Suppressor macrophage treated with lipopolysaccharide for 4 hours (primary cell): Measurements from ENCODE around the gene ASB2.

ENCODE experiments used
- DNase-seq: peaks from one replicate; pipeline ENCODE4 v3.0.0-alpha.2; 2020

ASB2 gene

DNA sequence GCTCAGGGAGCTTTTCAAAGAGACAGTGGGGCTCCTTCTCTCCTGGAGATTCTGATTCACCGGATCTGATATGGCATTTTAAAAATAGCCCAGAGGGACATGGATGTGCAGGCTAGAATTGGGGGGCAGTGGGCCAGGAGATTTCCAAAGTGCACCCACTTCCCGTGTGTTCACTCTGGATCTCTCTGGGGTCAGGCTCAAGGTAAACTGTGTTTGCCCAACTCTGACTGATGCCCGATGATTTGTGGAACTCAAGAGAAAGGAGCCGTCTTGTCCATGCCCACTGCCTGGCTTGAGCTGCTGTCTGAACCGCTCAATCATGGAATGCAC is 31.3 kb downstream of the ASB2 start:
- DNase-seq, result no peak

DNA sequence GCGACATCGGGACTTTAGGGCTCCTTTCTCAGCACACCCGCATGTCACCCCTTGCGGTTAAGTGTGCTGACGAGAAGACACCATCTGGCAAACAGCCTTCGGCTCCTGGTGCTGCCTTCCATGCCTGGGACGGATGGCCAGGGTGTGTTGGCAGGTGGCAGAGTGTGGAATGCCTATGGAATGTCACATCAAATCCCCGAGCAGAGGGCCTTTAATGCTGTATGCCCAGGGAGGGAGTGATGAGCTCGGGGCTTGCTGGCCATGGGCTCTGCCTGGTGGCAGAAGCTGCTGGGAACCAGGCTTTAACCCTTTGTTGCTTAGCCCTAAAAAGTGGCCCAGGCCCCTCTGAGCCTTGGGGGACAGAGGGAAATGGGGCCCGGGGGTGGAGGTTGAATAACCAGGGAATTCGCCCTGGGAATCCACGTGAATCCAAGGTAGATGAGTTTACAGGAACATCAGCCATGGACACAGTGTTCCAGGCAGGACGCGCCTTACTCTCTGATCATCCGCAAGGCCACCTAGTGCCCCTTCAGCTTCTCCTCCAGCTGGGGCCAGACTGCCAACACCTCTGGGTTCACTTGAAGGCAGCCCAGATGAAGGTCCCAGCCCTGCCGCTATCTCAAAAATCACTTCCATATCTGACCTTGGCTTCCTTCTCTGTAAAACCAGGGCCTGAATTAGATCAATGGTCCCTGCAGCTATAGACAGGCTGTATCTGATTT is 31.9 kb downstream of the ASB2 start:
- DNase-seq, result no peak

DNA sequence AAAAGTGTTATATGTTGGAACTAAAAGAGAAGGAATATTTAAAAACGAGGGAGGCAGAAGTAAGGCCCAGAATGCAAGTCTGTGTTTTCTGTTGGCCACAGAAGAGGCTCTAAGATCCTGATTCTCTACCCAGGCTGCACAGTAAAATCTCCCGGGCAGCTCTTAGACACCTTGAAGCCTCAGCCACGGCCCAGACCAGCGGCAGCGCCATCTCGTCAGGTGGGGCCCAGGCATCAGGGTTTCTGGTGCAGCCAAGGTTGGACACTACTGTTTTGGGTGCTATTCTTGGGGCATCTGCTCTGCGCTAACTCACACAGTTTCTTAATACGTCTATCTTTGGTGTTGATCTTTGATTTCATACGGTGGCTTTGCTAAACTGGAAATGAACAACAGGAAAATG is 32.4 kb downstream of the ASB2 start:
- no peak for DNase-seq

DNA sequence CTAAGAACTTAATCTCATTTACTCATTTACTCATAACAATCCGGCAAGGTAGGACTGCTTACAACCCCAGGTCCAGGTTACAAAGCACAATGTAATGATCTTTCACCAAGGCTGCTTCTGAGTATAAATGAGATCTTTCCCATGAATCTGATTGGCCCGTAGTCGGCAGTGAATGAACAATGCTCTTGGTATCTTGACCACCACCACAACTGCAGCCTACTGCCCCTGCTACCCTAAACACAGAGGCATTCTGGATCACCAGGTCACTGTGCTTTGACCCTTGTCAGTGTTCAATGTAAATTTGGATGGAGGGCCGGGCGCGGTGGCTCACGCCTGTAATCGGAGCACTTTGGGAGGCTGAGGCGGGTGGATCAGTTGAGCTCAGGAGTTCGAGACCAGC is 33.3 kb downstream of the ASB2 start:
- no peak for DNase-seq

DNA sequence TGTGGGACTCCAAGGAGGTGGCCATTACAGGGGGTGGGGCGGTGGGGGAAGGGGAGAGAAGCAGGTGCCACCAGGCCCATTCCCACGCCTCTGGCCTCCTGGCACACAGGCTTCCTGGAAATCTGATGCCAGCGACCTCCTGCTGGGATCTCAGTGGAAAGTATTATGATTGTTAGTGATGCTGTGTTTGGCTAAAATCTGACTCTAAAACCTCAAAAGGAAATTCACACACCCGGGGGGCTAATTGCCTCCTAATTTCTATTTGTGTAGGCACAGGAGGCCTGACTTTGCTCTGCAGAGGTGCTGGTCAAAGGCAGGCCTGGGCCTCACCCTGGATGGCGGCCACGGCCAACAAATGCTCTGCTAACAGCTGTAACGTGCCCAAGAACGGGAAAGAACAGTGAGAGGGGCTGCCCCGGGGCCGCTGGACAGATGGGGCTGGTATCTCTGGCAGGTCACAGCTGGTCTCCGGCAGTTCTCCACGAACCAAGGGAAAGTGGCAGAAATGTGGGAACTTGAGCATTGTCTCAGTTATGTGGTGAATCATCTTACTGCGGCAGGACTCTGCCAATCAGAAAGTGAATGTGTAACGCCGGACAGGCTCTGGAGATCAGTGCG is 35.0 kb downstream of the ASB2 start:
- peak; percentile 31 for DNase-seq

DNA sequence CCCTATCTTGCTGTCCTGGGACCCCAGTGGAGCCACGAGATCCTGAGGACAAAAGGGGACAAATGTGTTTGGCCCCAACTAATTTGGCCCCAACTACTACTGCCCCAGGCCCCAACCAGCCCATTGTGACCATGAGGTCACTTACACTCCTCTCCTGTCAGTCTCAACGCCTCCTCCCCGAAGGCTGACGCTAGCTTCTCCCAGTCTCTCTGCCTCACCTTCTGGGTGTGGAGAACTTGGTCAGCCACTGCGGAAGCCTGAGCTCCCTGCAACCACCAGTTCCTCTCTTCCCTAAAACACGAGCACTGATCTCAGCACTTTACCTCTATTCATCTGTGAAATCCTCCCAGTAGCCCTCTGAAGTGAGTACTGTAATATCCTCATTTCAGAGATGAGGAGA is 35.9 kb downstream of the ASB2 start:
- peak; percentile 38 for DNase-seq

DNA sequence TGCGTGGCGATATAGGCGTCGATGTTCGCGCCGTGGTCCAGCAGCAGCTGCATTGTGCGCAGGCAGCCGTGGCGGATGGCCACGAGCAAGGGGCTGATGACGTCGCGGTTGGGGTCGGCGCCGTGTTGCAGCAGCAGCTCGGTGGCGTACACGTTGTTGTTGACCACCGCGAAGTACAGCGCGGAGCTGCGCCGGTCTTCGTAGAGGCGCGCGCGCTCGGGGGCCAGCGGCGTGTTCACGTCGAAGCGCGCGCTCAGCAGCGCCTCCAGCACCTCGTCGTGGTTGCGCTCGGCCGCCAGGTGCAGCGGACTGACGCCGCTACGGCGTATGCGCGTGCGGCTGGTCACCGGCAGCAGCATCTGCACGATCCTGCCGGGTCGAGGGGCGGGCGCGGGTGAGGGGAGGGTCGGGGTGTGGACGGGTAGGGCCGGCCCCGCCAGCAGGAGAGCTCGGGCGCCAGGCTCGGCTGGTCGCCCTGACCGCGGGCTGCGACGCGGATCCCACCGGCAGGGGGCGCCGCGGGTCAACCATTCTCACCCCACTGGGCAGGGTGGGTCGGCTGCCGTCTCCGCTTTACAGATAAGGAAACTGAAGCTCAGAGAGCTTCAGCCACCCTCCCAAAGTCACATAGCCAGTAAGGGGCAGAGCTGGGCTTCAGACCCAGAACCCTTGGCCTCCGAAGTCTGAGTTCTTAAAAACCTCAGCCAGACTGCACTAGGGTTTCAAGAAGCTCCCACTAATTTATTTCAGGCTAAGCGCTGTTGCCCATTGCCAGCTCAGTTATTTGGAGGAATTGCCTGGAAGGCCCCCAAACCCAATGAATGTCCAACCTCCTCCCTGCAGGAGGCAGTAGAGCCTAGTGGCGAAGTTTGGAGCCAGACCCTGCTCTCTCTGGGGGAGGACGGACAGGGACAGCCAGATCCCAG is 36.8 kb downstream of the ASB2 start:
- DNase-seq, result peak; percentile 91

DNA sequence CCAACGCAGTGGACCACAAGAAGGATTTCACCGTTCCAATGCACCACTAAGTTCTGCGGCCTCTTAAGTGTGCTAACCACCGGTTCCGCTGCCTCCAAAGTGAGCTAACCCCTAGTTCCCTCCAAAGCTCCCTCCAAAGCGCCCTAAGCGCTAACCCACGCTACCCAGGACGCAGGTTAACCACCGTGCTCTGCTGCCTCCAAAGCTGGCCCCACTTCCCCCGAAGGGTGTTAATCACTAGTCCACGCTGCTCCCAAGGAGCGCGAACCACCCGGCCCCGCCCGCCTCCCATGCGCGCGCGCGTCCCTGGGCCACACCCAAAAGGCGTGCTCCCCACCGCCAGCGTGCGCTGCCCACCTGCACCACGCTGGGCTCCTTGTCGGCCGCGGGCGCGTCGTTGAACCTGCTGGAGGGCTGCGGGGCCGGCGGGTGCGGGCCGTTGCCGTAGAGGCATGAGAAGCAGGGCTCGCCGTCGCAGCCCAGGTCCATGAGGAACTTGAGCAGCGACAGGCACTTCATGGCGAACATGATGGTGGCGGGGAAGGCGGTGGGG is 37.5 kb downstream of the ASB2 start:
- DNase-seq, result no peak

DNA sequence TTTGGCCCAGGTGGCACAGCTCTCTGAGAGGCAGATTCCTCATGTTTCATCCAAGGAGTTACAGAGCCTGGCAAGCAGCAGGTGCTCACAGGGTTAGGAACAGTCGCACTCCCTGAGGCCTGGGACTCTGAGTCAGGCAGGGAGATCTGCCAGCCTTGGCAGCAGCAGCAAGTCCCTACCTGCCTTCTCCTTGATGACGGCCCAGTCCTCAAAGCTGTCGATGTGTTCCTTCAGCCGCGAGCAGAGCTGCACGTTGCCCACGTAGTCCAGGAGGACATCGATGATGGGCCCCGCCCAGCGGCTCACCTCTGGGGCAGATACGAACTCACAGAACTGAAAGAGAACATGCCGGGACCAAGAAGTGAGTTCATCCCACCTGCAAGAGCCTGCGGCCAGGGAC is 38.9 kb downstream of the ASB2 start:
- no peak for DNase-seq

DNA sequence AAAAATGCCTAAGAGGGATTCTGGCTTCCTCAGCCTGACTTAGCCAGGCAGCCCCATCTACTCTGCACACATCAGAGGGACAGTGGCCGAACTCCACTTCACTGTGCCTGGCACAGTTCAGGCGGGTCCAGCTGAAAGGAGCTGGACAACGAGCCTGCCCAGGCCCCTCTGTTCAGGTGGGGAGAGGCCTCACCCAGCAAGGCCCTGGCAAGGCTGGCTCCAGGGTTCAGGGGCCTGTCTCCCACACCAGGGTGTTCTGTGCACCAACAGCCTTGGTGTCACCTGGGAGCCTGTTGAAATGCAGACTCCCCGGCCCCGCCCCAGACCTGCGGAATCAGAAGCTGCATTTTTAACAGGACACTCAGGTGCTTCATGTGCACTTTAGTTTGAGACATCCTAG is 39.4 kb downstream of the ASB2 start:
- DNase-seq, result no peak

DNA sequence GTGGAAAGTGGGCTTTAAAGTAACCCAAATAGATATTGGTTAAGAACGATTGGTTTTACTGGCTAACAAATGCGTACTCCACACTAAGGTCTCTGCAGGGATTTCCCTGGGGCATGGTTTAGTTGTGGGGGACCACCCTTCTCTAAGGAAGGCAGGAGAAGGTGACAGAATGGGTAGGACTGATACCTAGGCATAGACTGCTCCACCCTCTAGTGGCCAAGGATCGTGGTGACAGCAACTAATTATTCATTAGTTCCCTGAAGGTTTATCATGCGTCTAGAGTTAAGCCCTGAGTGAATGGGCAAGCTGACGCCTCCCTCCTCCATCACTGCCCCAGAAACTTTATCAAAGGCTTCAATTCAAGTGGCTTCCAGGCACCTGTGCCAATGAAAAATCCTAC is 40.1 kb downstream of the ASB2 start:
- DNase-seq, result peak; percentile 22

DNA sequence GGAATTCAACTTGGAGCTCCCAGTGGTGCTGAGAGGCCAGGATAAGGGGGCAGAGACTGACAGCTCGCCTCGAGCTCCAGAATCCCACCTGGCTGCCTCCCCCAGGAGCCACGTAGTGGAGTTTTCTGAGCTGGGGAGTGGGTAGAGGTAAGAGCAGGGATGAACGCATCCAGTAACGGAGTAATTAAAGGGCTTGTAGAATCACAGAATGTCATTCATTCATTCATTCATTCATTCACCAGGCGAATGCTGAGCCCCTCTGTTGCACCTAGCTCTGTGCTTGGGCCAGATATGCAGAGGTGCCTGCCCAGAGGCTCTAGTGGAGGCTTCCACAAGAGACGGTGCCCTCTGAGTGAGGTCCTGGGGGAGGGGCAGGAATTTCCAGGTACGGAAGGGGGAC is 41.2 kb downstream of the ASB2 start:
- no peak for DNase-seq

DNA sequence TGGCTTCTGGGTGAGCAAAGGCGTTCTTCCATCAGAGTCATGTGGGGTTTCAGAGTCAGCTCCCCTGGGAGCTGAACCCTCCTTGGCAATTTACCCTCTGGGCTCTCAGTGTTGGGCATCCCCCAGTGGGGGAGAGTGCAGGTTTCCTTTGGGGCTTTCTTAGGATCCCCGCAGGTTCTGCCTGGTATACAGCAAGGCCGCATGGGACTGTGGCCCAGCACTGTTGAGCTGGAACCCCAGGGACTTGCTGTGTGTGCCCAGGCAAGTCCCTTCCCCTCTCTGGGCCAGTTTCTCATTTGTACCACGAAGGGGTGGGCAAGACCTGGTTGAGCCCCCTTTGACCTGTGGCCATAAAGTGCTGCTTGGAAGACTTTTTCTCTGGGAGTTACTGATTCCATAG is 43.7 kb downstream of the ASB2 start:
- no peak for DNase-seq

DNA sequence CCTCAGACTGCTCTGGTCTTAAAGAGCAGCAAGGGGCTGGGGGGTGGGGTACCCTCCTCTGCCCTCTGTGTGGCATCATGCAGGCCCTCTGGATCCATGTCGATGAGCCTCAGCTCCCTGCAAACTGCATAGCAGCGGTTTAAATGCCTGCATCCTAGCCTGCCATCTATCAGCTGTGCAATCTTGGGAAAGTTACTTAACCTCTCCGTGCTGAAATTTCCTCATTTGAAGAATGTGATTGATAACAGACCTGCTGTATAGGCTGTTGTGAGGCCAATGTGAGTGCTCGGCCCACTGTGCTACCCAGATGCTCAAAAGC is 45.4 kb downstream of the ASB2 start:
- DNase-seq, result no peak

DNA sequence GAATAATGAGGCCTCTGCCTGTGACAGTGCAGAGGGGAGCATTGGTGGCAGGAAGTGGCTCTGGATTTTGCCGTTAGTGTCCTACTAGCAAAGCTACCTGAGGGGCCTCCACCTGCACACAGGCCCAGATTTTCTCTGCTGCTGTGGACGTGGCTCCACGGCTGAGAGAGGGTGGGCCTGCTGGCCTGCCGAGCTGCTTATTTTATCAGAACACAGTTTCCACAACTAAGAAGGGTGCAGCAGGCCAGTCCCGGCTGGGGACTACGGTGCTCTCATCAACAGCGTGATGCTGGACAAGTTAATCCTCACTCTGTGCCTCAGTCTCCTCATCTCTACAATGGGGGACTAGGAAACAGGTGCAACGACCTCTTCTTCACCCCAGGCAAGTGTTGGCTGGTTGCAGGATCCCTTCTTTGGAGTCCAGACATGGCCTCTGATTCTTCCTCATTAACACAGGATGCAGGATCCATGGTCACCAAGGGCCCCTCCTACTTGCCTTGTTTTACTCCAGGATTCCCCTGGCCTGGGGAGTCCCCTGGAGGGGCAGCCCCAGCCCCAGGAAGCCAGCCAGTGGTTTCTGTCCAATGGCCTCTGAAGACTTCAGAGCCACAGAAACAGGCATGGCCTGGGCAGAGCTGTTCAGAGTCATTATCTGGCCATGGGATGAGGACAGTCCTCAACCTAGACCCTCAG is 45.9 kb downstream of the ASB2 start:
- no peak for DNase-seq

DNA sequence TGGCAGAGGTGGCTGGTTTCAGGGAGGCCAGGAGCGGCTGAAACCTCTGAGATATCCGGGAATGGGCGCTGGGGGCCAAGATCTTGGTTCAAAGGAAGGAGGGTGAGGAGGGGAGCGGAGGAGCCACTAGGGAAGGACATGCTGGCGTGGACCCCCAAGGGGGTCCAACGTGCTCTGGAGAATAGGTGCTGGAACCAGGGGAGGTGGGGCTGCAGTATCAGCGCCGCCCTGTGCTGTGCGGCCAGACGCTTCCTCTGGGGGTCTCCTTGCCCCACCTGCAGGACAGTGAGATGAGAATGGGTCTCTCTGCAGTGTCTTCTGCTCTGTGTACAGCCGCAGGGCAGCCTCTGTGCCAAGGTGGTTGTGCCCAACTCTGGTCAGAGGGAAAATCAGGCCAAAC is 46.7 kb downstream of the ASB2 start:
- no peak for DNase-seq

DNA sequence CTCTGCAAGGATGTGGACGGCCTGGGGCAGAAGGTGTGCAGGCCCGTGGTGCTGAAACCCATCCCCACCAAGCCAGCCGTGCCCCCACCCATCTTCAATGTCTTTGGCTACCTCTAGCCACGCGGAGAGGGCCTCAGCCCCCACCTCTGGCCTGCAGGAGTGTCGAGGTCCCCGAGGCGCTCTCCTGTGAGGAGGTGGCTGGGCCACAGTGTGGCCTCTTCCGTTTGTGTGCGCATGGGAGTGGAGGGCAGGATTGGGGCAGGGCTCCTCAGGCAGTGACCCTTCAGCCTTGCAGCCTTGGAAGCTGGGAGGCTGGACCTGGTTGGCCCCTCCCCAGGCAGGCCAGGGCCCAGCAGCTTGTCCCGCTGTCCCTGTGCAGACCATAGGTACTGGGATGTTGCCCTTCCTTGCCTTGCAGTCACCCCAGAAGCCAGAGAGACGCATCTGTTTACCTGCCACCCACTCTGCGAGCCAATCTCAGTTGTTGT is 47.3 kb downstream of the ASB2 start:
- DNase-seq, result no peak

DNA sequence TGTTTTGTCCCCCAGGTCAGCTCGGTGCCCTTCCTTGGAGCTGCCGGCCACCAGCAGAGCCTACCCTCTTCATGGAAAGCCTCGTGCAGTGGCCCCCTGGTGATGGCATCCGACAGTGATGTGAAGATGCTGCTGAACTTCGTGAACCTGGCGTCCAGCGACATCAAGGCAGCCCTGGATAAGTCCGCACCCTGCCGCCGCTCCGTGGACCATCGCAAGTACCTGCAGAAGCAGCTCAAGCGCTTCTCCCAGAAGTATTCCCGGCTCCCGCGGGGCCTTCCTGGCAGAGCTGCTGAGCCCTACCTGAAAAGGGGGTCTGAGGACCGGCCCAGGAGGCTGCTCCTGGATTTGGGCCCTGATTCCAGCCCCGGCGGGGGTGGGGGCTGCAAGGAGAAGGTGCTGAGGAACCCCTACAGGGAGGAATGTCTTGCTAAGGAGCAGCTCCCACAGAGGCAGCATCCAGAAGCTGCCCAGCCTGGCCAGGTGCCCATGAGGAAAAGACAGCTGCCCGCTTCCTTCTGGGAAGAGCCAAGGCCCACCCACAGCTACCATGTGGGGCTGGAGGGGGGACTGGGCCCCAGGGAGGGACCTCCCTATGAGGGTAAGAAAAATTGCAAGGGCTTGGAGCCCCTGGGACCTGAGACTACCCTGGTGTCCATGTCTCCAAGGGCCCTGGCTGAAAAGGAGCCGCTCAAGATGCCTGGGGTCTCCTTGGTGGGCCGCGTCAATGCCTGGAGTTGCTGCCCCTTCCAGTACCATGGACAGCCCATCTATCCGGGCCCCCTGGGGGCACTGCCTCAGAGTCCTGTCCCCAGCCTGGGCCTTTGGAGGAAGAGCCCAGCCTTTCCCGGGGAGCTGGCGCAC is 48.0 kb downstream of the ASB2 start:
- DNase-seq, result no peak

DNA sequence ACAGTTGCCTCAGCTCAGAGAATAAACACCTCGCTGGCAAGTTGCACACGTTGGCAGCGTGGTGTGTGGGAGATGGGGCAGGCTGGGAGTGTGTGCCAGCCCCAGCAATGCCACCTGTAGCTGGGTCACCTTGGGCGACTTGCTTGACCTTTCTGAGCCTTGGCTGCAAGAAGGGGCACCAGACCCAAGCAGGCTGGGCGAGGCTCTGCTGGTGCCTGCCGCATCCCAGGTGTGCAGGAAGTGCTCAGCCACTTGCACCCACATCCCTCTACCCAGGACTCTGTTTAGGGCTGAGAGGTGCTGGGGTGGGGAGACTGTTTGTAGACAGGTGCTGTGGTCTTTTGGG is 48.6 kb downstream of the ASB2 start:
- DNase-seq, result no peak

DNA sequence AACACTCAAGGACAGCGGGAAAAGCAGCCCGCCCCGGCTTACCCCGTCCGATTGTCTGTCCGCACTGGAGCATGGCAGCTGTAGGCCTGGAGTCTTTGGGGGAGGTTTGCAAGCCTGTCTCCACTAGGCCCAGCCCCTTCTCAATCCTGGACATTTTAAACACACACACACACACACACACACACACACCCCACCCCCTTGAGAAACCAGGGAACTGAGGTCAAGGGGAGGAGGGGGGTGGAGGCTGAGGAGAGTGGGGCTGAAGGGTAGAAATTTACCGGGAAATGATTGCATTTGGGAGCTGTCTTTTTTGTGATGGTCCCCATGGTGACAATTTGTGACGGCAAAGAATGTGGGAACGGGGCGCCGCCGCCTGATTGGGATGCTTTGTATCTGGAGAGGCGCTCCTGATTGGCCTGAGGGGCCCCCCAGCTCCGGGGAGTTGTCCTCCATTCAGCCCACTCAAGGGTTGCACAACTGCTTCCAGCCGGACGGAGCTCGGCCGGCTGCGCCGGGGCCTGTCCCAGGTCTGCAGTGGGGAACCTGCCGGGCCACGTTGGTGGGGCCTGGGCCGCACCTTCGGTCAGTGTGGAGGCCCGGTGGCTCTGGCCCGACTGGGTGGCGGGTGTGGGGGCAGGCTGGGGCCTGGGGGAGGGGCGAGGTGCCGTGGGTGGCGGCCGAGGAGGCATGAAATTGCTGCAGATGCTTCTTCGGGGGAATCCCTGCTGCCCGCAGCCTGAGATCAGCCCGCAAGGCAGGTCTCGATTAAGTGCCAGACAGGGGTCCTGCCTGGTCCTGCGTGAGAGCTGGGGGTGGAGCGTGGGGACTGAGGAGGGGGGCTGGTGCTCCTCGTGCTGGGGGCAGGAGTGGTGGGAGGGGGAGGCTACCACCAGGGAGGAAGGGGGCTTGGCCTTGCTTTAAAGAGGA is 49.2 kb downstream of the ASB2 start, which contains the start of gene FAM181A:
Gene FAM181A (plus strand): TSS at position 472 of the 927 bp plus-strand sequence. CDS start 942 bp downstream, outside the sequence.
- no peak for DNase-seq
